T-helper 17 cell (primary cell): ENCODE data around the gene PUM1. TPM values are rescaled to one million over a fixed set of nuclear protein-coding genes. Genes with fewer than 3 reads are reported as not detected.
A peak's percentile ranks its signal among the peaks of the same experiment; 100 is the strongest.
"Not testable (repeated sequence)": the region's sequence is repeated elsewhere in the genome, so short reads cannot be mapped to it uniquely, and the experiment has no call there.

Experiments
- ATAC-seq: fragments of 150-1000 bp; cut with Tn5 transposase; 2 replicates; pipeline ENCODE4 v1.10.0; 2021; ENCODE audit warnings: mild to moderate bottlenecking, moderate library complexity
- DNase-seq, 3 donors: peaks; one replicate each; pipeline versions ENCODE4 v3.0.0 to v3.0.0-alpha.2; 2020 to 2021
- H3K9me3 ChIP-seq: one replicate; pipeline ENCODE4 v1.7.0; 2013; ENCODE audit warnings: low read length, mild to moderate bottlenecking; ENCODE audit not compliant: control insufficient read depth, poor library complexity, severe bottlenecking
- H3K27ac Mint-ChIP-seq: one replicate; pipeline ENCODE4 v1.8.0; 2022; ENCODE audit warnings: mild to moderate bottlenecking, moderate library complexity, mixed read lengths
- H3K27me3 Mint-ChIP-seq: one replicate; pipeline ENCODE4 v1.8.0; 2022; ENCODE audit warnings: mixed read lengths
- H3K36me3 Mint-ChIP-seq: one replicate; pipeline ENCODE4 v1.8.0; 2022; ENCODE audit warnings: low read depth, mixed read lengths
- H3K4me1 Mint-ChIP-seq: one replicate; pipeline ENCODE4 v1.8.0; 2022; ENCODE audit warnings: mild to moderate bottlenecking, mixed read lengths
- H3K4me3 Mint-ChIP-seq: one replicate; pipeline ENCODE4 v1.8.0; 2022; ENCODE audit warnings: mild to moderate bottlenecking, moderate library complexity, mixed read lengths
- total RNA-seq, 4 donors: library from RNA in 2 of 4; stranded (reverse) in 2 of 4; gene quantifications; one replicate each; pipeline ENCODE4 v1.2.3 and lab custom pipeline; 2022 to 2026

Gene PUM1
- total RNA-seq, 2 donors from 2014 or later: 186 to 202 TPM

DNA sequence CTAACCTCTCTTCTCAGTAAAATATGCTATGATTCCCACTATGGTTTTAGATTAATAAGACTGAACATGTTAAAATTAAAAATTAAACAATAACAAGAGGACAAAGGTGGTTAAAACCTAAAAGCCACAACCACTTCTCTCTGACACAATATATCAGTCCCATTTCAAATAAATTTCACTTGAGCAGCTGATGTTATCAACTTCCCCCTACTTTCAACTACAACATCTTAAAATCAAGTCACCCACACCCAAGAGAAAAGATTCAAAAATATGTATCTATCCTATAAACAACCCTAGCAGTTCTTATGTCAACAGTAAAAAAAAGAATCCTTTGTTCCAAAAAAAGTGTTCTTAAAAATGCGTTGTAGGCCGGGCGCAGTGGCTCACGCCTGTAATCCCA, 7.5 kb downstream of the PUM1 start:
- H3K36me3 Mint-ChIP-seq: peaks cover 10% of the 10 kb centered on the region
- no peaks in the 10 kb centered on the region for H3K9me3 ChIP-seq
- DNase-seq: no peak
- H3K4me1 Mint-ChIP-seq: peaks cover 42% of the 10 kb centered on the region
- H3K27ac Mint-ChIP-seq: peak overlapping the region; percentile 95
- H3K4me3 Mint-ChIP-seq: peak overlapping the region; percentile 78
- ATAC-seq: peak; percentile 65
- no peaks in the 10 kb centered on the region for H3K27me3 Mint-ChIP-seq

DNA sequence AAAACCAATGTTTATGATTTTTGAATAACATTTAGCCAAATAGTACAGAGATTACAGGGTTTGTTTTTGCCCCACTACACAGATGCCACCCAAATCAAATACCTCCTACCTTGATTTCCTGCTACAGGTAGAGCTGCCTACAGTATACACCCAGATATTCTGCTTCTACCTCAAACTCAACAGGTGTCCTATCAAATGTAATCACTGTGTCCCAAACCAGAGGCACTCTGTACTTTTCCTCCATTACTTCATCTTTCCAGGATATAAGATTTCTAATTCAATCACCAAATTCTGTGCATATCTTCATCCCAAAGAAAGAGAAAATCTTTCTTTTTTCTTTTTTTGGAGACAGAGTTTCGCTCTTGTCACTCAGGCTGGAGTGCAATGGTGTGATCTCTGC, 9.6 kb downstream of the PUM1 start:
- peaks cover 10% of the 10 kb centered on the region for H3K36me3 Mint-ChIP-seq
- peaks cover 42% of the 10 kb centered on the region for H3K4me1 Mint-ChIP-seq
- no peak for ATAC-seq

DNA sequence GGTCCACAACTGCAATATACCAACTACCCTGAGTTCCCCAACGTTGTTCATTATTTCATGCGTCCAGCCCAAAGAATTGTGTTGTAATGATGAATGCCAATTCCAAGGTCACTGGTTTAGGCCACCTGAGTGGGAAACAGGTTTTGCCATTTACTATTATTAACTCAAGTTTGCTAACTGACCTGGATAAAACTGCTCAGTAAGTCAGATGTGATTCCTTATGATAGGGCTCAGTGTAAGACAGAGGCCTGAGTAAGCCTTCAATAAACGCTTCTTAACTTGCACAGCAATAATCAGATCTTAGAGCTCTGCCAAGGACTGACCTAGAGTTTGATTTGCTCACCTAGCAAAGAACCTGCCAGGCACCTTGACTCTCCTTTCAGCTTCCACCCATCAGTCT, 10.0 kb downstream of the PUM1 start:
- H3K9me3 ChIP-seq: no peaks in the 10 kb centered on the region
- H3K27ac Mint-ChIP-seq: peak overlapping the region; percentile 85
- DNase-seq (no peak), ATAC-seq (no peak)
- peak overlapping the region; percentile 77 for H3K4me3 Mint-ChIP-seq
- H3K4me1 Mint-ChIP-seq: peaks cover 45% of the 10 kb centered on the region
- H3K27me3 Mint-ChIP-seq: no peaks in the 10 kb centered on the region
- H3K36me3 Mint-ChIP-seq: peaks cover 10% of the 10 kb centered on the region

More for the DNA sequence above, 9.6 kb downstream of the PUM1 start:
- peak overlapping the region; percentile 85 for H3K27ac Mint-ChIP-seq
- DNase-seq: no peak
- peak overlapping the region; percentile 77 for H3K4me3 Mint-ChIP-seq
- H3K27me3 Mint-ChIP-seq: no peaks in the 10 kb centered on the region
- H3K9me3 ChIP-seq: no peaks in the 10 kb centered on the region

DNA sequence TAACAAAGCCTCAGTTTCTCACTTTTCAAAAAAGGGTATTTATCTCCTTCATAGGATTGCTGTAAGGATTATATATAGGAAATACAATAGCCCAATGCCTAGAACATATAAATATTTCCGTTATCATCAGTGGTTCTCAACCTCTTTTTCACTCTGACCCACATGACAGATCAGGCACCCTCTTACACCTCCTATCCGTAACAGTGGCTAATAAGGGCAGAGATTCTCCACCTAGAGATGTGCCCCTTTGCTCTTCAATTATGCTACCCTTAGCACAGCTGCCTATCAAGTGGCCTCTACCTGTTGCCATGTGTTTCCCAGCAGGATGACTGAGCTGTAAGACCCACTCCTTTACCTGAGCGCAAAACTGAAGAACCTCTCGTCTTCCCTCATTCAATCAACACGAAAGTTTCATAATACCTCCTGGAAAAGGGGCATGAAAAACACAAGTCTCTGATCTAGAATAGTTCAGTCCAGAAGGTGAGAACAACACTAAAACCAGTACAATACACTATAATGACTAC, 10.5 kb downstream of the PUM1 start:
- no peaks in the 10 kb centered on the region for H3K9me3 ChIP-seq
- Mint-ChIP-seq H3K36me3 (peaks cover 10% of the 10 kb centered on the region), H3K27me3 (no peaks in the 10 kb centered on the region), H3K4me1 (peaks cover 49% of the 10 kb centered on the region), H3K27ac (peak overlapping the region; percentile 85), H3K4me3 (peak overlapping the region; percentile 77)
- DNase-seq: no peak
- ATAC-seq: no peak

DNA sequence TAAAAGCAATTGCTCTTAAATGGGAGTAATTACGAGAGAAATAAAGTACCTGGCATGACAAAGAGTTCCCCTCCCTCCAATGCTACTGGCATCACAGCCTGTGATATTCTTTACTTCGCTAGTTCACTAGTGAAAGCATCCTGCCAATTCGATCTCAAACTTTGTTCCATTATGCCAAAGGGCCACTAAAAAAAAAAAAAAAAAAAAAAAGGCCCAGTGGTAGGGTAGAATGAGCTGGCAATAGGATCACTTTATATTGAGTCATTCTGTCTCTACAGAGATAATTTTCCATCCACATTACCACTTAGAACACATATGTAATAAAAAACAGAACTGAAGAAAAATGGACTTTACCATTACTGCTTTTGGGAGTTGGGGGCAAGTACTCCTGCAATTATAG, 11.2 kb downstream of the PUM1 start:
- ATAC-seq (no peak), DNase-seq (no peak)
- no peak overlapping the region for H3K27ac Mint-ChIP-seq
- no peak overlapping the region for H3K4me3 Mint-ChIP-seq
- no peaks in the 10 kb centered on the region for H3K9me3 ChIP-seq
- H3K27me3 Mint-ChIP-seq: no peaks in the 10 kb centered on the region
- peaks cover 10% of the 10 kb centered on the region for H3K36me3 Mint-ChIP-seq
- peaks cover 49% of the 10 kb centered on the region for H3K4me1 Mint-ChIP-seq

DNA sequence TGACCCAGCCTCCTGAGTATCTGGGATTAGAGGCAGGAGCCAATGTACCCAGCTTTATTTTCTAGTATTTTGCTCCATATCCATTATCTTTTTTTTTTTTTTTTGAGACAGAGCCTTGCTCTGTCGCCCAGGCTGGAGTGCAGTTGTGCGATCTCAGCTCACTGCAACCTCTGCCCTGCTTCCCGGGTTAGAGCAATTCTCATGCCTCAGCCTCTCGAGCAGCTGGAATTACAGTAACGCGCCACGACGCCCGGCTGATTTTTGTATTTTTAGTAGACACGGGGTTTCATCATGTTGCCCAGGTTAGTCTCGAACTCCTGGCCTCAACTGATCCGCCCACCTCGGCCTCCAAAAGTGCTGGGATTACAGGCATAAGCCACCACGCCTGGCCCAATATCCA, 12.9 kb downstream of the PUM1 start:
- H3K9me3 ChIP-seq, ATAC-seq, H3K27ac Mint-ChIP-seq, H3K27me3 Mint-ChIP-seq, DNase-seq, H3K36me3 Mint-ChIP-seq, H3K4me3 Mint-ChIP-seq: not testable (repeated sequence)
- peaks cover 41% of the 10 kb centered on the region for H3K4me1 Mint-ChIP-seq

DNA sequence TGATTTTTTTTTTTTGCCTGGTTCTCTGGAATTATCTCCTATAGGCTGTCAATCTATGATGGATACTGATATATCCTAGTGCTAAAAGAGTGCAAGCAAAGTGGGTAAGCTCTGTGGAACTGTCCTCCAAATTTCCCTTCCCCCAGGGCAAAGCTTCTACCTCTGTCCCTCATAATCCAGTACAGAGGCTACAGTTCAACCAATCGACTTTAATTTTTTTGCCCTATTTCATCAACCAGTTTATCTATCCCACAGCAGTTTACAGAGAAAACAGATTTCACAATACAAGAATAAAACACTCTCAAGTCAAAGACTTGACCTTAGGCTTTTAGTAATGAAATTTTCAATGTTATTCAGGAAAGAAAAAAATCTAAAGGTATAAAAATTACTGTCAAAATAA, 13.9 kb downstream of the PUM1 start:
- DNase-seq: no peak
- no peaks in the 10 kb centered on the region for H3K27me3 Mint-ChIP-seq
- ATAC-seq: no peak
- peak overlapping the region; percentile 25 for H3K4me3 Mint-ChIP-seq
- H3K27ac Mint-ChIP-seq: peak overlapping the region; percentile 47
- H3K4me1 Mint-ChIP-seq: peaks cover 48% of the 10 kb centered on the region
- peaks cover 7% of the 10 kb centered on the region for H3K36me3 Mint-ChIP-seq
- no peaks in the 10 kb centered on the region for H3K9me3 ChIP-seq

DNA sequence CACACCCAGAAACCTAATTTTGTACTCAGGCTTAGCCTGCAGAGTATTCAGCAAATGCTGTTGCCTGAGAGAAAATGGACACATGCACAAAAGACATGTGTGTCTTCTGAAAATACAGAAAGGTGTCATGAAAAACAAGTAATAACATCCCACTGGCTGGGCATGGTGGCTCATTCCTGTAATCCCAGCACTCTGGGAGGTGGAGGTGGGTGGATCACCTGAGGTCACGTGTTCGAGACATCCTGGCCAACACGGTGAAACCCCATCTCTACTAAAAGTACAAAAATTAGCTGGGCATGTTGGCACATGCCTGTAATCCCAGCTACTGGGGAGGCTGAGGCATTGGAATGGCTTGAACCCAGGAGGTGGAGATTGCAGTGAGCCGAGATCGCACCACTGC, 18.0 kb downstream of the PUM1 start:
- not testable (repeated sequence) for H3K36me3 Mint-ChIP-seq, H3K9me3 ChIP-seq, H3K4me3 Mint-ChIP-seq, H3K27me3 Mint-ChIP-seq, DNase-seq, H3K27ac Mint-ChIP-seq, ATAC-seq
- peaks cover 37% of the 10 kb centered on the region for H3K4me1 Mint-ChIP-seq

DNA sequence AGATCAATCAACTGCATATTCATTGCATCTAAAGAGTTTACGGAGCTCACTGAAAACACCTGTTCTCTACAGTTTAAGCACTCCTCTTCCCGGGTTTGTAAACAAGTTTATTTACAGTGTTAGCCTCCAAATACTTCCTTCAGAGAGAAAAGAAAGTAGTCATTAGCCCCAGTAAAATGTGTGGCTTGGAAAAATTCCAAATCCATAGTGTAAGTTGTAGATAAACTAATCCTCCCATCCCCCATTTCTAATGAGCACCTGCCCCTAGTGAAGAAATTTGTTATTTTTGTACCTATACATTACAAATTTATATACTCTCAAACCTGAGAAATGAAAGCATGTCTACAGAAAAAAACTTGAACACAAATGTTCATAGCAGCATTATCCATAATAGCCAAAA, 21.9 kb downstream of the PUM1 start:
- H3K4me3 Mint-ChIP-seq: no peak overlapping the region
- H3K36me3 Mint-ChIP-seq: peaks cover 11% of the 10 kb centered on the region
- ATAC-seq: no peak
- H3K27me3 Mint-ChIP-seq: no peaks in the 10 kb centered on the region
- no peaks in the 10 kb centered on the region for H3K9me3 ChIP-seq
- H3K4me1 Mint-ChIP-seq: peaks cover 30% of the 10 kb centered on the region
- DNase-seq: no peak
- H3K27ac Mint-ChIP-seq: no peak overlapping the region

DNA sequence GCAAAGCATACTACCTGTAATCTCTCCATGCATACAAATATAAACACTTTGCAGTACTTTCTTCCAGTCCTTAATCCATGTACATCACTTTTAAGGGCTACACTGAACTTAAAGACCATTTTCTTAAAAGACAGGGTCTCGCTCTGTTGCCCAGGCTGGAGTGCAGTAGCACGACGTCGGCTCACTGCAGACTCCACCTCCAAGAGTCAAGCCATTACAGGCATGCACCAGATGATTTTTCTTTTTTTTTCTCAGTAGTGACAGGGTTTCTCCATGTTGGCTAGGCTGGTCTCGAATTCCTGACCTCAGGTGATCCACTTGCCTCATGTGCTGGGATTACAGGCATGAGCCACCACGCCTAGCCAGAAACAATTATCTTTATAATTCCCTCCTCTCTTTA, 22.9 kb downstream of the PUM1 start:
- ATAC-seq (no peak), DNase-seq (no peak)
- Mint-ChIP-seq H3K27ac (no peak overlapping the region), H3K36me3 (peaks cover 11% of the 10 kb centered on the region), H3K4me1 (peaks cover 37% of the 10 kb centered on the region), H3K27me3 (no peaks in the 10 kb centered on the region), H3K4me3 (no peak overlapping the region)
- H3K9me3 ChIP-seq: no peaks in the 10 kb centered on the region

DNA sequence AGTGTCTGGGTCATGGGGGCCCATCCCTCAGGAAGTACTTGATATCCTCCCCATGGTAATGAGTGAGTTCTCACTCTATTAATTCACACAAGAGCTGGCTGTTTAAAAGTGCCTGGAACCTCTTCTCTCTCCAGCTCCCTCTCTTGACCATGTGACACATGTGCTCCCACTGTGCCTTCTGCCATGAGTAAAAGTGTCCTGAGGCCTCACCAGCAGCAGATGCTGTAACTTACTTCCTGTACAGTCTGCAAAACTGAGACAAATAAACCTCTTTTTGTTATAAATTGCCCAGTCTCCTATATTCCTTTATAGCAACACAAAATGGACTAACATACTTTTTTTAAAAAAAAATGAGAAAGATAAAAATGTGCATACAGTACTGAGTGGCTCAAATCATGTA, 24.0 kb downstream of the PUM1 start:
- no peak overlapping the region for H3K4me3 Mint-ChIP-seq
- peaks cover 16% of the 10 kb centered on the region for H3K36me3 Mint-ChIP-seq
- peaks cover 37% of the 10 kb centered on the region for H3K4me1 Mint-ChIP-seq

DNA sequence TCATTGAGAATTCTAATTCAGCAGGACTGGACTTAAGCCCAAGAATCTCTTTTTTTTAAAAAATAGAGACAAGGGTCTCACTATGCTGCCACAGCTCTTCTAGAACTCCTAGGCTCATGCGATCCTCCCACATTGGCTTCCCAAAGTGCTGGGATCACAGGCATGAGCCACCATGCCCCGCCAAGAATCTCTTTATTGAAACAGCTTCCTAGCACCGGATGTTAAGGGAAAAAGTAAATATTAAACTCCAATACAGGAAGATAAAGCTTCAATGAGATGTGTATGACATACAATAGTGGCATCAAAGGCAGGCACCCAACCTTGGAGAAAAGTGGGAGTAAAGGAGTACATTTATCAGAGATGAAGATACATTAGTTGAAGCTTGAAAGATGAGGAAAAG, 25.5 kb downstream of the PUM1 start:
- Mint-ChIP-seq H3K27ac (no peak overlapping the region), H3K27me3 (no peaks in the 10 kb centered on the region), H3K36me3 (peaks cover 16% of the 10 kb centered on the region), H3K4me1 (peaks cover 40% of the 10 kb centered on the region), H3K4me3 (no peak overlapping the region)
- ATAC-seq (no peak), DNase-seq (no peak)
- H3K9me3 ChIP-seq: no peaks in the 10 kb centered on the region

More for the DNA sequence above, 24.0 kb downstream of the PUM1 start:
- no peak for DNase-seq
- no peaks in the 10 kb centered on the region for H3K9me3 ChIP-seq
- Mint-ChIP-seq H3K27me3 (no peaks in the 10 kb centered on the region), H3K27ac (peak overlapping the region; percentile 45)
- no peak for ATAC-seq

DNA sequence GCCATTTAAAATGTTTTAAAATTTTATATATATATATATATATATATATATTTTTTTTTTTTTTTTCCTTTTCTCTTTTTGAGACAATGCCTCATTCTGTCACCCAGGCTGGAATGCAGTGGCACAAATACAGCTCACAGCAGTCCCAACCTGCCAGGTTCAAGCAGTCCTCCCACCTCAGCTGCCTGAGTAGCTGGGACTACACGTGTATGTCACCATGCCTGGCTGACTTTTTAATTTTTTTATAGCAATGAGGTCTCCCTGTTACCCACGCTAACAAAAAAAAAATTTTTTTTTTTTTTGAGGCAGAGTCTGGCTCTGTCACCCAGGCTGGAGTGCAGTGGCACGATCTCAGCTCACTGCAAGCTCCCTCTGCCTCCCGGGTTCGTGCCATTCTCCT, 26.6 kb downstream of the PUM1 start:
- ATAC-seq, H3K9me3 ChIP-seq, H3K4me3 Mint-ChIP-seq, DNase-seq, H3K27me3 Mint-ChIP-seq, H3K27ac Mint-ChIP-seq: not testable (repeated sequence)
- Mint-ChIP-seq H3K36me3 (peaks cover 16% of the 10 kb centered on the region), H3K4me1 (peaks cover 47% of the 10 kb centered on the region)

DNA sequence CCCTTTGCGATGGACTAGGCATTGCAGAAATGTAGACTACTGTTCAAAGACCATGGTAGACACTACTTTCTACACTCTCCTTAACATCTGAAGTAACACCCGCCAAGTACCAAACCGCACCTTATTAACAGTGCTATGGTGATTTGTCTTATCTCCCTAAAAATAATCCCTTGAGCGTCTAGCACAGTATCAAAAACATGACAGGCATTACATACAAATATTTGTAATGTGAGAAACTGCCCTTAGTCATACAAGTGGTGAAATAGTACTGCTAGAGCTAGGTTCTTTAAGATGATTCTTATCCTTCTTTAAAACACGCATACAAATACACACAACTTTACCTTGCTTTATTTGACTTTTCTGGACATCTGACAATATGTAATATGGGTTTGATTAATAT, 27.2 kb downstream of the PUM1 start:
- peaks cover 12% of the 10 kb centered on the region for H3K36me3 Mint-ChIP-seq
- H3K4me3 Mint-ChIP-seq: peak overlapping the region; percentile 3

More for the DNA sequence above, 27.2 kb downstream of the PUM1 start:
- no peaks in the 10 kb centered on the region for H3K9me3 ChIP-seq
- DNase-seq (no peak), ATAC-seq (no peak)
- Mint-ChIP-seq H3K4me1 (peaks cover 43% of the 10 kb centered on the region), H3K27ac (peak overlapping the region; percentile 72), H3K27me3 (no peaks in the 10 kb centered on the region)
